Left renal pelvis (tissue), 4 donors: ENCODE results near the gene PAIP1. TPM values are rescaled to one million over a fixed set of nuclear protein-coding genes. Genes with fewer than 3 reads are reported as not detected.
"Not testable (repeated sequence)": the region's sequence is repeated elsewhere in the genome, so short reads cannot be mapped to it uniquely, and the experiment has no call there.

Experiments
- DNase-seq, 4 donors: peaks; one replicate each; pipeline ENCODE4 v3.0.0-alpha.2; 2013; ENCODE audit warnings: low read depth in 4 of 4, low spot score in 3 of 4
- polyA plus RNA-seq, 4 donors: library from polyadenylated mRNA; unstranded; fragments of 120-200 nt; gene quantifications; one replicate each; pipeline ENCODE4 v1.2.1, GENCODE V29; 2013; ENCODE audit not compliant: insufficient read length in 4 of 4

The PAIP1 gene, protein sequence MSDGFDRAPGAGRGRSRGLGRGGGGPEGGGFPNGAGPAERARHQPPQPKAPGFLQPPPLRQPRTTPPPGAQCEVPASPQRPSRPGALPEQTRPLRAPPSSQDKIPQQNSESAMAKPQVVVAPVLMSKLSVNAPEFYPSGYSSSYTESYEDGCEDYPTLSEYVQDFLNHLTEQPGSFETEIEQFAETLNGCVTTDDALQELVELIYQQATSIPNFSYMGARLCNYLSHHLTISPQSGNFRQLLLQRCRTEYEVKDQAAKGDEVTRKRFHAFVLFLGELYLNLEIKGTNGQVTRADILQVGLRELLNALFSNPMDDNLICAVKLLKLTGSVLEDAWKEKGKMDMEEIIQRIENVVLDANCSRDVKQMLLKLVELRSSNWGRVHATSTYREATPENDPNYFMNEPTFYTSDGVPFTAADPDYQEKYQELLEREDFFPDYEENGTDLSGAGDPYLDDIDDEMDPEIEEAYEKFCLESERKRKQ
- polyA plus RNA-seq = 100 to 1,000 TPM; 118 to 184 (median 151) TPM

DNA sequence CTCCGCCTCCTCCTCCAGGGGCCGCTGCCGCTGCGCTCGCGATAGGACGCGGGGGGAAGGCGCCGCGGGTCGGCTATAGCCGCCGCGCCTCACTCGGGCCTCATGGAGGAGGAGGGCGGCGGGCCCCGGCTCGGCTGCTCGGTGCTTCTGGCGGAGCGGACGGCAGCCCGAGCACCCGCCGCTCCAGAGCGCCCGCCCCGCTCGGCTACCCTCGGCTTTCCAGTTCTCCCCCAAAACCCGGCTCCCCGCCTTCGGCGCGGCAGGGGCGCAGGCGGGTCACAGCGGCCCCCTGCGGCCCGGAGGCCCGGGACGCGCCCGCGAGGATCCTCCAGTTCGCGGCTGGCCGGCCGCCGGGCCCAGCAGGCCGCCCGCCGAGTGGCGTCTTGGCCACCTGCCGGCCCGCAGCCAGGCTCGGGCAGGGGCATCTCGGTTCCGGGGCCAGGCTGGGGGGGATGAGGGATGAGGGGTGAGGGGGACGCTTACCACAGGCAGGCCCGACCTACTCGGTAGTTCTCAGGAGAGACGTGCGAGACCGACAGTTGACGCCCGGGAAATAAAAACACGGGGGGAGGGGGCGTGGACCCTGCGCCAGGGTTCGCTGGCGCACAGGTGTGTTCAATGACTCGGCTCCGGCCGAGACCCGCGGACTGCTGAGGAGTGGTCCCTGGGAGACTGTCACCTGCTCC is at the start of gene PAIP1:
TSS of gene PAIP1 (minus strand) at position 221 of the 686 bp plus-strand sequence. CDS start 231 bp downstream, outside the sequence.
- peak; percentile 50 to 73 (median 73) for DNase-seq

DNA sequence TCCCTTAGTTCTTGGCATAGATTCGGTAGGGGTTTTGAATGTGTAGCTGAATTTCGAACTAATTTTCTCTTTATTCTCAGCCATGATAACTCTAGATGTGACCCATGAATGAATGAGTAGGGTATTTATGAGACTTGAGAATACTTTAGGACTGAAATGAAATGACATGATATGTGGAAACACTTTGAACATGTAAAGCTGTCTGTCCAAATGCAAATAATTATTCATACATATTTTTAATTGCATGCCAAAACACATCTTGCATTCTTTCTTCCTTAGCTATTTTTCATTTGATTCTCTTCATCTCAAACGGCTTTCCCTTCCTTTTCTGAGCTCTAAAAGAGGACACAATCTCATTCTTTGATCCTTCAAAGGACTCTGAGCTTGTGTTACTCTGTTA is 49.5 kb upstream of the PAIP1 start:
- no peak for DNase-seq

DNA sequence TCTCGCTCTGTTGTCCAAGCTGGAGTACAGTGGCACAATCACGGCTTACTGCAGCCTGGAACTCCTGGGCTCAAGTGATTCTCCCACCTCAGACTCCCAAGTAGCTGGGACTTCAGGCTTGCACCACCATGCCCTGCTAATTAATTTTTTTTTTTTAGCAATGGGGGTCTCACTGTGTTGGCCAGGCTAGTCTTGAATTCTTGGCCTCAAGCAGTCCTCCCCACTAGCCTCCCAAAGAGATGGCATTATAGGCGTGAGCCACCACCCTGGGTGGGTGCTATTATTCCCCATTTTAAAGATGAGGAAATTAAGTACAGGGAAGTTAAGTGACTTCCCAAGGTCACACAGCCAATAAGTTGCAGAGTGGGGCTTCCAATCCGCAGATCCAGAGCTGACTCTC is 47.8 kb upstream of the PAIP1 start:
- no peak for DNase-seq

DNA sequence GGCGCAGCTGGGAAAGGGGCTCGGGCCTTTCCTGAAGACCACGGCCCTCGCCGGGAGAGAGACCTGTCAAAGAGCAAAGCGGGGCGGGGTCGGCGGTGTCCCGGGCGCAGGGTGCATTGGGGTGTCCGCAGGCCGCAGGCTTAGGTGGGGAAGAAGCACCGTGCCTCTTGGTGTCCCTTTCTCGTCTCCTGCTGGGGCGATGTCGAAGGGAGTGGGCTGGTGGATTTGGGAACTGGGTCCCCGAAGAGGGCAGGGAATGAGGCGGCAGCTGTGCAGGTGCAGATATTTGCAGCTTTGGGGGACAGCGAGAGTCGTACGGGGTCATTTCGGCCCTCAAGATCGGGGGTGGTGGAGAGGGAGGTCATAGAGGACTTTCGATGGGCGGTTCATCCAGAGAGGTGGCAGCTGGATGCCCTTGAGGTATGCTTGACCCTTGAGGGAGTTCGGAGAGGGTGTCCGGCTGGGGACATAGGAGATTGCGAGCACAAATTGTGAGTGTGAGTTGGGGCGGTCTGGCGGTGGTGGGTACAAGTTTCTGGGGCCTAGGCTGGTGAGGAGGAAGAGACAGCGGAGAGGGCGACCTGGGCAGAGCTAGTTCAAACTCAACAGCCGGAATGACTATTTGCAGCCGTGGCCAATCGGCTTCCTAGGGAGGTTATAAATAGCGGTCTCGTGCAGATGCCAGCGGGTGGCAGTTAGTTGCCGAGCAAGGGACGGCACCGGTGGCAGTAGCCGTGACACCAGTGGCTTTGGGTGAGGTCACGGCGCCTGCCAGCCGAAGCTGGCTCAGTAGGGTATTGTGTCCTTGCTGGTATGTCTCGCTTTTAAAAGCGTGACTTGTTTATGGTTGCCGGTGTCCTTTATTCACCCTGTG is 46.7 kb upstream of the PAIP1 start:
- peak in 3 of 4 donors; percentile 34 to 45 (median 36) for DNase-seq

DNA sequence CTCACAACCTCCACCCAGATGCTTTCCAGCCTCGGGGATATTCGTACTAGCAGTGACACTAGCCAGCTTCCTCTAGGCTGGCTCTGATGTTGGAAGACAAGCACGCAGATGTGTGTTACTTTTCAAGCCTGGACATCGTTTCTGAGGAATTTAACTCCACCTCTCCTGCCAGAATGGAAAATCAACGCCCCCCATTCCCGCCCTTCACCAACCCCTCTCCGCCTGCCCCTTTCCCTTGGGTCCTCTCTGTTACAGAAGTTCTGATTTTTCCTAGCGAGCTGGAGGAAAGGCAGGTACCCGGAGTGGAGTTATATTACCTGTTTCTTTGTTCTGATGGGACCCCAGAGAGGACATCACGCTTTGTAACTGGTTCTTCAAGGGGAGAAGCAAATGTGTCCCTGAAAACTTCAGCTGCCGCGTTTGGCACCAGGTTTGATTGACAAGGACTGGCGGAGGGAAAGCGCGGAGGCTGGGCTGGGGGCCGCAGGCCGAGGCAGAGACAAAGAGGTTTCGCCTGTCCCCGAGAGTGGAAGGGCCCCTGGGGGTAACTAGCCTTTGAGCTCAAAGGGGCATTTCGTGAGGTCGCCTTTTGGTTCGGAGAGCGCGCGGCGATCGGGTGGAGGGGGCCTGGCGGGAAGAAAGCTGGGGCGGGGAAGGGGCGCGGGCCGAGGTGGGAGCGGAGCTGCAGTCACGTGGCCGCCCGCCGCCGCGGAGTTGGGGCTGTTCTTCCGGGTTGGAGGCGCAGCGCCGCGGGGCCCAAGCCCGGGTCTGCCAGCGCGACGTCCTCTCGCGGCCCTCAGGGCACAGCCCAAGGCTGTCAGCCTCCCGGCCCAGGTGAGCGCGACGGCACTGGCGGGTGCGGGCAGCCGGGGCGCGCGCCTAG is 45.8 kb upstream of the PAIP1 start, which contains the start of gene NNT:
TSS of gene NNT (plus strand) at position 720 of the 883 bp plus-strand sequence. CDS start 6,016 bp downstream, outside the sequence.
- DNase-seq = peak; percentile 37 to 51 (median 46)

DNA sequence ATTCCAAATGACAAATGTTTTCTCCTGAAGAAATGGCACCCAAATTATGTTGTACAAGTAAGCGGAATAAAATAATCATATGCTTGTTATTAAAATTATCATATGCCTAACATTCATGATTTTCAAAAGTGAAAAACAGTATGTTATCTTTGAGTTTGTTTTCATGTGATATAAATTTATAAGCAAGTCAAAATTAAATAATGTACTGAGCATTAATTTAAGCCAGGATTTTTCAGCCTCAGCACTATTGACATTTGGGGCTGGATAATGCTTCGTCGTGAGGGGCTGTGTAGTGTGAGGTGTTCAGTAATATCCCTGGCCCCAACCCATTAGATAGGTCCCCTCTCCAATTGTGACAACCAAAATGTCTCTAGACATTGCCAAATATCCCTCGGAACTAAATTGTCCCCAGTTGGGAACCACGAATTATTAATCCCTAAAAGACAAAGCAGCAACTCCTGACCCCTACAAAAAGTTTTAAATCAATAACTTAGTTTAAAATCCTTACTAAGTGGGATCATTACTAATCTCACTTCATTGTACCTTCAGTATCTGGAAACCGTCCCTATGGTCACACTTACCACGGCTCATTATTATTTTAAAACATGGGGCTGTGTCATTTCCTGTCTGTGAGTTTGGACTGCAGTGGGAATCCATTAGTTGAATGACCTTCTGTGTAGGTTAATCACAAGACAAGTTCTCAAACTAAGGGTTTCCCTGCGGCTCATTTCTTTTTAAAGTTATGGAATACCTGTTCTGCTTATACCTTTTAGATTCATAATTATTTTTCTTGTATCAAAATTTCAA is 44.8 kb upstream of the PAIP1 start:
- DNase-seq = peak in 2 of 4 donors; percentile 1 to 16

DNA sequence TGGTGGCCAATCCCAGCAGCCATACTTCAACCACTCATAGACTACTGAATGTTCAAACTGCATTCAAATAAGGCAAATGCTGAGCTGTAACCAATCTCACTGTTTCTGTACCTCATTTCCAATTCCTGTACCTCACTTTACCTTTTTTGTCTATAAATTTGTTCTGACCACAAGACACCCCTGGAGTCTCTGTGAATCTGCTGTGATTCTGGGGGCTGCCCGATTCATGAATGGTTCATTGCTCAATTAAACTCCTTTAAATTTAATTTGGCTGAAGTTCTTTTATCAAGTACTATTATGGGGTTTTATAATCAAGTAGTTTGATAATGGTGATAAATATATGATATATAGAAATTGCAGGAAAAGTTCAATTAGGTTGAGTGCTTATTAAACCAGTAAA is 42.0 kb upstream of the PAIP1 start:
- not testable (repeated sequence) for DNase-seq

DNA sequence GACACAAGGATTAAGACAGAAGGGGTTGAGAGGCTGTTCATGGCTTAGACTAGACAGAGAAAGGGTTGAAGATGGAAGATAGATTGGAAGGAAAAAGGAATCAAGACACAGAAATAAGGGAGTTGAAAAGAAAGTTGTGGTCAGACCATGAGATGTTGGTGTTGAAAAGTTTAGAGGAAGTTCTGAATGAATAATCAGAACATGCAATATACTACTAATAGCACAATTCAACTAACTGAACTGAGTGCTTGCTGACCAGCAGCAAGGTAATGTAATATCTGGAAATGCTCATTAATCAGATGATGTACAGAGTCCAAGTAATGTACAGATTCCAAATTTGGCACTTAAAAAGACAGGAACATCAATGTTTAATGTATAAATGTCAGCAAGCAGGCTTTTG is 35.5 kb upstream of the PAIP1 start:
- DNase-seq = no peak

DNA sequence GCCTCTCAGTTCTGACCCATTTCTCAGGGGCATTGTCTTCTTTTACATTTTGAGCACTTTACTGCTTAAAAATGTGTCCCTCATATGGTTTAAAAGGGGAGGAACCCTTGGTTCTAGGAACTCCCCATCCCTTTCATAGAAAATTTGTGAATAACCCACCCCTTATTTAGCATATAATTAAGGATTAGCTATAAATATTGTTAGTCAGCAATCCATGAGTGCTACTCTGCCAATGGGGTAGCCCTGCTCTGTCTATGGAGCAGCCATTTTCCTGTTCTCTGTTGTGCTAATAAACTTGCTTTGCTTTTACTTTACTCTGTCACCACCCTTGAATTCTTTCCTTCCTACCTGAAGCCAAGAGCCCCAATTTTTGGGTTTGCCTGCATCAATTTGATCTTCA is 33.8 kb upstream of the PAIP1 start:
- DNase-seq = no peak

DNA sequence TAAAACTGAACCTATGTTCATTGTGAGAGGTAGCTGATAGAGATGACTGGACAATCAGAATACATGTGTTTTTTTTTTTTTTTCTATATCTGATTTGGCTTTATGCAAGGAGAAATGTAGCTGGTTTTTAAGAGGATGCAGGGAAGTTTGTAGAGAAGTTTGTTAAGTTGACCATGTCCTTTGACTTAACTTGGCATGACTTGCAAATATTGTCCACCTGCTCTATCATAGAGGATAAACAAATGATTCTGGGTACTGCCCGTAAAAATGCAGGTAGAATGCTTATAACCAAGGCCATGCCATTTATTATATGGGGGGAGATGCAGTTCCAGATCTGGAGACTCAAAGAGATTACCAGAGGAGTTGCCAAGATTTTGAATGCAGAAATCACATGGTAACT is 32.4 kb upstream of the PAIP1 start:
- no peak for DNase-seq

DNA sequence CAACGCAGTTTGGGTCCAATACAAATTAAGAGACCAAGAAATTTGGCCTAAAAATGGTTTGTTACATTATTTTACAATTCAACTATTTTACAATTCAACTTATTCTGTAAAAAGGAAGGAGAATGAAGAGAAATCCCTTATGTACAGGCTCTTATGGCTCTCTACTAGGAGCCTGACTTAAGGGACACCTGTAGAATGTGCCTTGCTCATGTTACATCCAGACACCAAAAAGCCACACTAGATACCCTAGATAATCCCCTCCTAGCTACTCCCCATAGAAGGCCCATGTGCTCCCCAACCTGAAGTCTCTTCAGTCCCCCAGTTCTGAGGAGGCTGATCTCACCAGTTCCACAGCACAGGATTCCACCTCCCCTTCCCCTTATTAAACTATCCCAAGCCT is 32.0 kb upstream of the PAIP1 start:
- no peak for DNase-seq

DNA sequence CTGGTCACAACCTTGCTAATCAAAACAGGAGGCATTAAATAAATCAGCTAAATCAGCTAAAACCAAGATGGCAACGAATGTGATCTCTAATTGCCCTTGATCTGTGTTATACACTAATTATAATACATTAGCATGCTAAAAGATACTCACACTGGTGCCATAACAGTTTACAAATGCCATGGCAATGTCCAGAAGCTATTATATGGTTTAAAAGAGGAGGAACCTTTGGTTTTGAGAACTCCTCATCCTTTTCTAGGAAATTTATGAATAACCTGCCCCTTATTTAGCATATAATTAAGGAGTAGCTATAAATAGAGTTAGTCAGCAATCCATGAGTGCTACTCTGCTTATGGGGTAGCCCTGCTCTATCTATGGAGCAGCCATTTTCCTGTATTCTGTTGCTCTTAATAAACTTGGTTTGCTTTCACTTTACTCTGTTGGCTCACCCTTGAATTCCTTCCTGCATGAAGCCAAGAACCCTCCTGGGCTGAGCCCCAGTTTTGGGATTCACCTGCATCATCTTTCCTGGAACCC is 27.4 kb upstream of the PAIP1 start:
- no peak for DNase-seq

DNA sequence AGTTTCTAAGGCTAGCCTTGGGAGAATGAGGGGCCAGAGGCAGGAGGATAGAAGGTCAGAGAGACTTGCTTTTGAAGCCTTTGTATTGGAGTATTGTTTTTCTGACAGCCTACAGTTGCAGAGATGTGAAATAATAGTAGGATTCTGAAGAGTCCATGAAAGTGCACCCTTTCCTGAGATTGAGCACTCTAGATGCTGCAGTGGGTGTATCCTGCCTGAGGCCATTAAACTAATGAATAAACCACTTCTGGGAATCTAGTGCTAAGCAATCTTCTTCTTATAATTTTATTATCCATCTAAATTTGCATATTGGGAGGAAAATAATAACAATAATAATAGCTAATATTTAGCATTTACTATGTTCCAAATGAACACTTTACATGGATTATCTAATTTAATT is 26.8 kb upstream of the PAIP1 start:
- DNase-seq = no peak

DNA sequence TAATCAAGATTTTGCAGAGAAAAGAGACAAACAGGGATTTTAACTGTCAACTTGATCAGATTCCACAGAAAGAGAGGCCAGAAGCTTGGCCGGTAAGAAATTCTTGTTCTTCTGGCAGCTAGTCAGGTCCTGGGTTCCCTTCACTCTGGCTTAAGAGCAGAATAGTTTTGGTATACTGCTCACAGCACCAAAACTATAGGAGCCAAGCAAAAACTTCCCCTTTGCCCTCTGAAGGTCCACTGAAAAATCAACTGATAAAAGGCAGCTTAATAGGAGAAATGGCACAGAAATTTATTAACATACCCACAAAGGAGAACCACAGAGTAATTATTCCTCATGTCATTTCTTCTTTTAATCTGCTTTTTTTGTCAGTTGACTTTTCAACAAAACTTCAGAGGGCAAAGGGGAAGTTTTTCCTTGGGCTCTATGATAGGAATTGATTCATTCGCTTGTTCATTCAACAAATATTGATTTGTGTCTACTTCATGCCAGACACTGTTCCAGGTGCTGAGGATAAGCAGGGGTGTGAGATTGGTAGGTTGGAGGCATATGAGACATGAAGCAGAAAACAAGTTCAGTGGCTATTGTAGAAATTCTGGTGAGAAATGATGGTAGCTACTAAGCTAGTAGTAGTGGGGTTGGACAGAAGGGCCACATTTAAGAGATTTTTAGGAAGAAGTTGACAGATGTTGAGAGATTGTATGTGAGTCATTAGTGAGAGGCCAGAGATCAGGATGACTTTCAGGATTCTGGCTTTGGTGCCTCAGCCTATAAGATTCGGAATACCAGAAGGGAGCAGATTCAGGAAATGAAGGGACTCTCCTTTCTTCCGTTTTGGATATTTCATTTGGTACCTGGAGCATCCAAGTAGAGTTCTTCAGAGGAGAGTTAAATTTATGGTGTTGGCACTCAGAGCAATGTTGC is 25.5 kb upstream of the PAIP1 start:
- no peak for DNase-seq

DNA sequence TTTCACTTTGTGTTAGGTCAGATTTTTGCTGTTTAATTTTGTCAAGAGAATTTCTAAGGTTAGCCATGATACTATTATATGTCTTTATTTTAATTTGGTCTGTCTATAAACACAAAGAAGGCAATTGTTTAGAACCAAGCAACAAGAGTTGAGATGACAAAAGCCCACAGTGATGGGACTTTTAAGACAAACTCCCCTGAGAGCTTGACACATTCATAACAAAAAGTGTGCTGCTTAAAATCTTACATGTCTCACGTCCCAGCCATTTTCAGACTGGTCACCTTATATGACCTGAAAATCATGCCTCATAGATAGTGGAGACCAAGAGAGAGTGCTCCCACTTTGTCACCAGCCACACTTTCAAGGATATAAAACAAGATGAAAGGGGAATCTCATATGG is 24.5 kb upstream of the PAIP1 start:
- no peak for DNase-seq

DNA sequence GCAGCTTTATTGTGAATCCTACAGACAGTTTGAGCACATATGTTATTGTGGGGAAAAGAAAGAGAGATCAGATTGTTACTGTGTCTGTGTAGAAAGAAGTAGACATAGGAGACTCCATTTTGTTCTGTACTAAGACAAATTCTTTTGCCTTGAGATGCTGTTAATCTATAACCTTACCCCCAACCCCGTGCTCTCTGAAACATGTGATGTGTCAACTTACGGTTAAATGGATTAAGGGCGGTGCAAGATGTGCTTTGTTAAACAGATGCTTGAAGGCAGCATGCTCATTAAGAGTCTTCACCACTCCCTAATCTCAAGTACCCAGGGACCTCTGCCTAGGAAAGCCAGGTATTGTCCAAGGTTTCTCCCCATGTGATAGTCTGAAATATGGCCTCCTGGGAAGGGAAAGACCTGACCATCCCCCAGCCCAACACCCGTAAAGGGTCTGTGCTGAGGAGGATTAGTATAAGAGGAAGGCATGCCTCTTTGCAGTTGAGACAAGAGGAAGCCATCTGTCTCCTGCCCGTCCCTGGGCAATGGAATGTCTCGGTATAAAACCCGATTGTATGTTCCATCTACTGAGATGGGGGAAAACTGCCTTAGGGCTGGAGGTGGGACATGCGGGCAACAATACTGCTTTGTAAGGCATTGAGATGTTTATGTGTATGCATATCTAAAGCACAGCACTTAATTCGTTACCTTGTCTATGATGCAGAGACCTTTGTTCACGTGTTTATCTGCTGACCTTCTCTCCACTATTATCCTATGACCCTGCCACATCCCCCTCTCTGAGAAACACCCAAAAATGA is 23.7 kb upstream of the PAIP1 start:
- DNase-seq = not testable (repeated sequence)

DNA sequence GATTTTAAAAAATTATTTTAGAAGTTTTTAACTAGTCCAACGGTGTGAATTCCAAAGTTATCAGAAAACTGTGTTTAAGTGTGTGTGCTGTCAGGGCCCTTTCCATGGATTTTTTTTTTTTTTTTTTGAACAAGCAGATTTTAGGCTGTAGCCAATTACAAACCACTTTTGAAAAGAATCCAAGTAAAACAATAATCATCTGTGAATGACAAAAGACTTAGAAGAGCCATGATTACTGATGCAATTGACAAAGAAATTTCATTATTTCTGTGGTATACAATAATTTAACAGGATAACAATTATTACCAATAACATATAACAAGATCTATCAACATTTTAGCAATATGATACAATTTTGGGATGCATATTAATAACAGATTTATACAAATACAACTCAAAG is 16.2 kb upstream of the PAIP1 start:
- DNase-seq = no peak
